ENCODE data around the gene ASPSCR1.

DNA sequence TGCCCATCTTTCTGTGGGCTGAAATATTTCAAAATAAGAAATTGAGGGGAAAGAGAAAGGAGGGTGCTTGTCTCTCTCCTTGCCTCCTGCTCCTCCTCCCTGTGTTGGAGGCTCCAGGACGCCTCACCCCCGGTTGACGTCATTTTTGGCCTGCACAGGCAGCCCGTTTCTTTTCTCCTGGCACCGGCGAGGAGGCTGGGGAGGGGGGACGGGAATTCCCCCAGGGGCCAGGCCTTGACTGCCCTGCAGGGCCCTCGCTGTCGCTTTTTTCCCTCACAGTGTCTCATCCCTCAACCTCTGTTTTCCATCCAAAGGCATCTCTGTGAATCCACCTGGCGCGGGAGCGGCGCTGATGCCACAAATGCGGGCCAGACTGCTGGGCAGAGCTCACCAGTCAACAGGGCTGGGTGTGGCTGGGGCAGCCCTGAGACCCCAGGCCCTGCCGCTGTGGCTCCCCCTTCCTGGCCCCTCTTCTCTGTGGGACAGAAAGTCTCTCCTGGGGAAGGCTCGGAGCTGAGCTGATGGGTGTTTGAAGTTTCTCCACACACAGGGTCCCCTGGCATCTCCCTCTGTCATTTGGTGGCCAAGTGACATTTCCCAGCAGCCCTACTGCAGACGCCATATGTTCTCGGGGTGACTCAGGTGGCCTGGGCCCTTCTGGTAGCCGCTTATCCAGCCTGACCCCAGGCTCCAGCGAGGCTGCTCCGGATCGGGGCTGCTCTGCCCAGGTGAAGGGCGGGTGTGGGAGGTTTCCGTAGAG, 29.2 kb downstream of the ASPSCR1 start:
- TF ChIP-seq, protein P1, sequence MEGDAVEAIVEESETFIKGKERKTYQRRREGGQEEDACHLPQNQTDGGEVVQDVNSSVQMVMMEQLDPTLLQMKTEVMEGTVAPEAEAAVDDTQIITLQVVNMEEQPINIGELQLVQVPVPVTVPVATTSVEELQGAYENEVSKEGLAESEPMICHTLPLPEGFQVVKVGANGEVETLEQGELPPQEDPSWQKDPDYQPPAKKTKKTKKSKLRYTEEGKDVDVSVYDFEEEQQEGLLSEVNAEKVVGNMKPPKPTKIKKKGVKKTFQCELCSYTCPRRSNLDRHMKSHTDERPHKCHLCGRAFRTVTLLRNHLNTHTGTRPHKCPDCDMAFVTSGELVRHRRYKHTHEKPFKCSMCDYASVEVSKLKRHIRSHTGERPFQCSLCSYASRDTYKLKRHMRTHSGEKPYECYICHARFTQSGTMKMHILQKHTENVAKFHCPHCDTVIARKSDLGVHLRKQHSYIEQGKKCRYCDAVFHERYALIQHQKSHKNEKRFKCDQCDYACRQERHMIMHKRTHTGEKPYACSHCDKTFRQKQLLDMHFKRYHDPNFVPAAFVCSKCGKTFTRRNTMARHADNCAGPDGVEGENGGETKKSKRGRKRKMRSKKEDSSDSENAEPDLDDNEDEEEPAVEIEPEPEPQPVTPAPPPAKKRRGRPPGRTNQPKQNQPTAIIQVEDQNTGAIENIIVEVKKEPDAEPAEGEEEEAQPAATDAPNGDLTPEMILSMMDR (conservative IDR thresholded peaks at IDR 0.05 in 1 of 2, IDR thresholded peaks at IDR 0.05 in 1 of 2; ENCODE audit: low read depth in 1 of 2, low read length in 2 of 2) = no peak
- TF ChIP-seq EZH2 (IDR thresholded peaks at IDR 0.05; ENCODE audit: low read length, missing control alignments) = no peak
